HFF-Myc (cell line): ENCODE data around the gene LRFN2.

Experiments used
- DNase-seq: peaks from one replicate; pipeline ENCODE4 v3.0.0-alpha.2; 2011; ENCODE audit warnings: low read depth; ENCODE audit errors: extremely low read depth
- H3K4me3 ChIP-seq: replicated peaks from 2 replicates; pipeline ENCODE4 v1.5.1; 2011; ENCODE audit warnings: low read depth, mild to moderate bottlenecking, control low read depth, low read length
- CTCF ChIP-seq: IDR thresholded peaks from 2 replicates; pipeline ENCODE4 v1.5.1; 2012; ENCODE audit warnings: mild to moderate bottlenecking, low read depth, low read length, control low read depth; ENCODE audit errors: missing control alignments

The LRFN2 gene

DNA sequence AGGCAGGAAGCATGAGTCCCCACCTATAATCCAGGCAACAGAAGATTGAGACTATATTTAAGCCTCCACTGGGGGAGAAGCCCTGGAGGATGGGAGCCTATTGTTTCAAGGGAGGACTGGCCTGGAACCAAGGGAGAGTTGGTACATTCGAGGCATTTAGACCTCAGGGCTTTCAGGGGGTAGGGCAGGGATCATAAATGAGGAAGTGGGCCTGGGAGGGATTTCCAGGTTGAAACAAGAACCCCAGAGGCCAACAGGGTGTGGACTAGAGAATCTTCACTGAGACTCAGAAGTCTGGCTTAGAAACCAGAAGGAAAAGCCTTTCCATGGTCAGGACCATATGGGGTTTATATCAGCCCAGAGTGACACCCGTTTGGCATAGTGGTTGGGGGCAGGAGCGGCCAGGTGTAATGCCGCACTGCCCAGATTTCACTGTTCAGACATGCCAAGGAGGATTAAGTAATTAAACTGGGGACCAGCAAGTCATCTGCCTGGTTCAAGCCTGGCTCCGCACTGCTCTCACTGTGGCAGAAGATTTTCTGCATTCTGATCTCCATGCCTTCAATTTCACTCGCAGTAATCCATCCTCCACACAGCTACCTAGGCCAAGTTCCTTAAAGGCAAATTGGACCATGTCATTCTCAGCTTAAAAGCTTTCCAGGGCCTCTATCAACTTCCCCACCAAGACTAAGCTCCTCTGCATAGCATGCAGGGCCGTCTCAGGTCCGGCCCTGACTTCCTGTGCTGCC is 17.8 kb downstream of the LRFN2 start:
- no peak for DNase-seq
- no peak for TF ChIP-seq CTCF
- H3K4me3 ChIP-seq = no peak overlapping the region

- TF ChIP-seq CTCF = no peak
- H3K4me3 ChIP-seq = no peak overlapping the region
- no peak for DNase-seq
Measured at GRCh38 chr6:40568062-40568708, 19.0 kb downstream of the LRFN2 start.

GRCh38 chr6:40563111-40563510 is 24.1 kb downstream of the LRFN2 start:
- DNase-seq = no peak
- no peak for TF ChIP-seq CTCF
- H3K4me3 ChIP-seq = no peak overlapping the region

GRCh38 chr6:40559056-40559455 is 28.1 kb downstream of the LRFN2 start:
- TF ChIP-seq CTCF = no peak
- DNase-seq = no peak
- no peak overlapping the region for H3K4me3 ChIP-seq

DNA sequence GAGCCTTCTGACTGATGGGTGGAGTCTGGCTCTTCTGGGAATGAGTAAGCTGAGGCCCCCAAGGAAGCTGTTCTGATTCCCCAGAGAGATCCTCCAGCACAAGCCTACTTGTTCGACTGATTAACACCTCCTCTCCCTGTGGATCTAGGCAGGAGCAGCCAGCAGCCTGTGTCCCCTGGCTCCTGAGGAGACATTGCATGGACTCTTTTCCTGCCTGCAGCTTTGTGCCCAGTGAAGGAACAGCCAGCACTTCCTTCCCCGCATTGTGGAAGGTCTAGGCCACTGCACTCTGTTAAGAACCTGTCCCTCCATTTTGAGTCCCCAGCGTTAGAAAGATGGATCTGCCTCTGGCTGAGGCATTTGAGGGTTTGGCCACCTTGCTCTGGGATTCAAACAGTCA is 29.1 kb downstream of the LRFN2 start:
- no peak for DNase-seq
- TF ChIP-seq CTCF = no peak
- no peak overlapping the region for H3K4me3 ChIP-seq

DNA sequence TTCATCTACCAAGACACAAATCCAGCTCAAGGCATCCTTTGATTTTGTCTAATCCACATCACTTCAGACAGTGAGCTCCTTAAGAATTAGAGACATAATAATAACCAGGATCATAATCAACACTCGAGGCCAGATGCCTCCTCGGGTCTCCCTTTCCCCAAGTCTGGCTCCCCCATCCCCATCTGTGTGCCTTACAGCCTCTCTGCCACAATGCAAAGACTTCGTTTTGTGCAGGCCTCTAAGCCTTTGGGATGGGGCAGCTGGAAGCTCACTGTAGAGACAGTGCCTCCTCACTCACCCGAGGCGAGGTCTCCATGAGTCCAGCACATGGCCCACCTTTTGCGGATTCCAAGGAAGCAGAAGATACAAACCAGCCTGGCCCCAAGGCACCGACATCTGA is 30.3 kb downstream of the LRFN2 start:
- no peak for DNase-seq
- no peak overlapping the region for H3K4me3 ChIP-seq
- TF ChIP-seq CTCF = no peak

DNA sequence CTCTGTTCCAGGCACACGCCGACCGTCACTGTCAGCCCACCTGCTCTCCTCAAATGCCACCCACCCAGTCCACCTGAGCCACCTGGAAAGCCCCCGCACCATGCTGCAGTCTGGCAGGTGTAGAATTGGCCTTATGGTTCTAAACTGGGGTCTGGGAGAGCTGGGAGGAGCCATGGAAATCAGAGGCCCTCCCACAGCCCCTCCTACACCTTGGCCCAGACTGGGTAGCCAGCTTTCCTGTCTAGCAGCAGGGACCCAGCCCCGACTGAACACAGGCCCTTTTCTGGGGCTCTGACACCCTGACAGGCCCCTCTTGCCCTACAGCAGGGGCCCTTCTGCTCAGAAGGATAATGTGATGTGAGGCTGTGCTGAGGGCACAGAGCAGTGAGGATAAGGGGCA is 31.1 kb downstream of the LRFN2 start:
- TF ChIP-seq CTCF = no peak
- DNase-seq = no peak
- H3K4me3 ChIP-seq = no peak overlapping the region
